ENCODE results near the gene SLC9A5.

GRCh38 chr16:67275321-67275720 lies 26.5 kb downstream of the SLC9A5 start:
- no peak for TF ChIP-seq CTCF (IDR thresholded peaks at IDR 0.05; ENCODE audit: borderline replicate concordance, extremely low read depth, low read length, poor library complexity, severe bottlenecking)
- no peak for TF ChIP-seq EZH2 (IDR thresholded peaks at IDR 0.05; ENCODE audit: borderline replicate concordance, low read depth, low read length, severe bottlenecking)
